ENCODE measurements around the gene EPC2.

The EPC2 gene

GRCh38 chr2:148802448-148803220, 158.1 kb downstream of the EPC2 start:
- DNase-seq (ENCODE audit: low read depth in 1 of 2, low spot score in 1 of 2) = no peak
- H3K4me3 ChIP-seq (replicated peaks; ENCODE audit: insufficient read depth, low read length) = no peak overlapping the region
- no peak overlapping the region for H3K27ac ChIP-seq (replicated peaks)
- H3K27me3 ChIP-seq (ENCODE audit: insufficient read depth, poor library complexity, severe bottlenecking) = no peaks in the 10 kb centered on the region
- TF ChIP-seq GABPA (IDR thresholded peaks at IDR 0.05; ENCODE audit: low read depth) = no peak
- no peak for TF ChIP-seq REST (IDR thresholded peaks at IDR 0.05; ENCODE audit: insufficient replicate concordance, low read depth)
- no peak for TF ChIP-seq POLR2AphosphoS5 (IDR thresholded peaks at IDR 0.05; ENCODE audit: low read depth)
- no peak for TF ChIP-seq SPI1 (IDR thresholded peaks at IDR 0.05; ENCODE audit: borderline replicate concordance, low read depth)
- TF ChIP-seq CTCF (IDR thresholded peaks at IDR 0.05; ENCODE audit: insufficient read depth, low read length) = no peak

DNA sequence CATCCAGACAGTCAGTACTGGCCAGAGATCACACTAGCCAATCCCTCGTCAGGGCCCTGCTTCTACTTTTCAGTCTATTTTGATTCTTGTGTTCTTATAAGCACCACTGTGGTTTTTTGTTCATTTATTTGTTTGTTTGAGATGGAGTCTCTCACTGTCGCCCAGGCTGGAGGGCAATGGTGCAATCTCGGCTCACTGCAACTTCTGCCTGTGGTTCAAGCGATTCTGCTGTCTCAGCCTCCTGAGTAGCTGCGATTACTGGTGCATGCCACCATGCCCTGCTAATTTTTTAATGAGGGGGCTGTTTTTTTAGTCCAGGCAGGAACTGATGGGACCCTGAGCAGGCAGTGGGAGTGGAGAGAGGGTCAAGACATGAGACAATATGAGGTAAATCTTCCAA, 165.5 kb downstream of the EPC2 start:
- Histone ChIP-seq H3K27ac (replicated peaks) (no peak overlapping the region), H3K4me3 (replicated peaks; ENCODE audit: insufficient read depth, low read length) (no peak overlapping the region), H3K27me3 (ENCODE audit: insufficient read depth, poor library complexity, severe bottlenecking) (no peaks in the 10 kb centered on the region)
- TF ChIP-seq SPI1 (IDR thresholded peaks at IDR 0.05; ENCODE audit: borderline replicate concordance, low read depth) = no peak
- DNase-seq (ENCODE audit: low read depth in 1 of 2, low spot score in 1 of 2) = no peak

DNA sequence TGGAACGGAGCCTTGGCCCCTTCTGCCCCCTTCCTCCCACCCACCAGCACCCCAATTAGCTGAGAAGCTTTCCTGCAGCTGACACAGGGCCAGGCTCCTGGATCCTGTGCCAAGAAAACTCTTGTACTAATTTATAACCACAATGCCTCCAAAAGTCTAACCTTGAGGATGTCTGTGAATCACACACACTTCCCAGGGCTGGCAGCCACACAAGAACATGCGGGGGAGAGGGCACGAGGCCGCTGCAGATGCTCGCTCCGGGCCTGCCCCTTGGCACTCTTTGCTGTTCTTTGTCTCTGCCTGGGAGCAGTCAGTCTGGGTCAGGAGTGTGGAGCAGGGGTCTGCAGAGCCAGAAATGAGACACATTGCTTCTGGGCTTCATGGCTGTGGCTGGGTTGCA, 167.8 kb downstream of the EPC2 start:
- DNase-seq (ENCODE audit: low read depth in 1 of 2, low spot score in 1 of 2) = no peak
- no peak for TF ChIP-seq REST (IDR thresholded peaks at IDR 0.05; ENCODE audit: insufficient replicate concordance, low read depth)
- TF ChIP-seq POLR2AphosphoS5 (IDR thresholded peaks at IDR 0.05; ENCODE audit: low read depth) = no peak
- TF ChIP-seq GABPA (IDR thresholded peaks at IDR 0.05; ENCODE audit: low read depth) = no peak
- TF ChIP-seq CTCF (IDR thresholded peaks at IDR 0.05; ENCODE audit: insufficient read depth, low read length) = no peak
- TF ChIP-seq SPI1 (IDR thresholded peaks at IDR 0.05; ENCODE audit: borderline replicate concordance, low read depth) = no peak
- no peak overlapping the region for H3K4me3 ChIP-seq (replicated peaks; ENCODE audit: insufficient read depth, low read length)
- no peak overlapping the region for H3K27ac ChIP-seq (replicated peaks)
- H3K27me3 ChIP-seq (ENCODE audit: insufficient read depth, poor library complexity, severe bottlenecking) = peaks cover 3% of the 10 kb centered on the region

GRCh38 chr2:148813603-148814065, 169.1 kb downstream of the EPC2 start:
- H3K4me3 ChIP-seq (replicated peaks; ENCODE audit: insufficient read depth, low read length) = no peak overlapping the region
- TF ChIP-seq CTCF (IDR thresholded peaks at IDR 0.05; ENCODE audit: insufficient read depth, low read length) (no peak), POLR2AphosphoS5 (IDR thresholded peaks at IDR 0.05; ENCODE audit: low read depth) (no peak), GABPA (IDR thresholded peaks at IDR 0.05; ENCODE audit: low read depth) (no peak), SPI1 (IDR thresholded peaks at IDR 0.05; ENCODE audit: borderline replicate concordance, low read depth) (no peak)
- H3K27ac ChIP-seq (replicated peaks) = no peak overlapping the region
- no peak for DNase-seq (ENCODE audit: low read depth in 1 of 2, low spot score in 1 of 2)
- H3K27me3 ChIP-seq (ENCODE audit: insufficient read depth, poor library complexity, severe bottlenecking) = peaks cover 14% of the 10 kb centered on the region

All from HL-60 (cell line).